Muscle of arm (tissue), 12 donors: Measurements from ENCODE around the gene RRP36. TPM values are rescaled to one million over a fixed set of nuclear protein-coding genes. Genes with fewer than 3 reads are reported as not detected.
A peak's percentile ranks its signal among the peaks of the same experiment; 100 is the strongest.
"Not testable (repeated sequence)": the region's sequence is repeated elsewhere in the genome, so short reads cannot be mapped to it uniquely, and the experiment has no call there.

Experiments used
- DNase-seq: peaks from one replicate; pipeline ENCODE4 v3.0.0-alpha.2; 2013
- polyA plus RNA-seq, 12 donors: library from polyadenylated mRNA; unstranded; fragments of 120-200 nt; gene quantifications; one replicate each; pipeline ENCODE4 v1.2.1, GENCODE V29; 2013; ENCODE audit not compliant: insufficient read length in 12 of 12

RRP36 gene
- polyA plus RNA-seq, 12 donors, result 27.3 to 53.6 (median 47.8) TPM; not detected in 1

DNA sequence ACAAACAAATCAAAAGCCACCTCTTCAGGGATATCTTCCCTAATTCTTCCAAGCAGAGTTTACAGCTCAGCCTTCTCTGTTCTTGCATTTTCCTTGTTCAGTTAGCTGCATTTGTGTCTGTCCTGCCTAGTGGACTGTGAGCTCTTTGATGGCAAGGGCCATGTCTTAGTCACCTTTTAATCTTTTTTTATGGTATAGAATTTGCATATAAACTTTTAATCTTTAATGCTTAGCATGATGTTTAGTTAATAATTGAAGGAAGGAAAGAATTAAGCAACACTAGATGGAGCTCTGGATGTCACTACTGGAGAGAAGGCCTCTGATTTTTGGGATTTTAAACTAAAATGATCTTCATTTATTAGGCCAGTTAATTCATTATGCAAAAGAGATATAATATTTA lies 24.9 kb upstream of the RRP36 start:
- no peak for DNase-seq

DNA sequence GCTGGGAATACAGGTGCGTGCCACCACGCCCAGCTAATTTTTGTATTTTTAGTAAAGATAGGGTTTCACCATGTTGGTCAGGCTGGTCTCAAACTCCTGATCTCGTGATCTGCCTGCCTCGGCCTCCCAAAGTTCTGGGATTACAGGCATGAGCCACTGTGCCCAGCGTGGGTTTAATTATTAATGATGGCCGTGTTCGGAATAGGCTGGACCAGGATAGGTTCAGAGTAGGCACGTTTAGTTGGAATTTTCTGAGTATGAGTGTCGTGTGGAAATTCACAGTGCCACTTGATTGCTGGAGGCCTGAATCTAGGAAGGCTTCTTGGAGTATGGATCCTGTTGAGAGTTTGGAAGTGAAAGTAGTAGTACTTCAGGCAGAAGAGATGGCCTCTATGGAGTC lies 23.2 kb upstream of the RRP36 start:
- DNase-seq, result not testable (repeated sequence)

DNA sequence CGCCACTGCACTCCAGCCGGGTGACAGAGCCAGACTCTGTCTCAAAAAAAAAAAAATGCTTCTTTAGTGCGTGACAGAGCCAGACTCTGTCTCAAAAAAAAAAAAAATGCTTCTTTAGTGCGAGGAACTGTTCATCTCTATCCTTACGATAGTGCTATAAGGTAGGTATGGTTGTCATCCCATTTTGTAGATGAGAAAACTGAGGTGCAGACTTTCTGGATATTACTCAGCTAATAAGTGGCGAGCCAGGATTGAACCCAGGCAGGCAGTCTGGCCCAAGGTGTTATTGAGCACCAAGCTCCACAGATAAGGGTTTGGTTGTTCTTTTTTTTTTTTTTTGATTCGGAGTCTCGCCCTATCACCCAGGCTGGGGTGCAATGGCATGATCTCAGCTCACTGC lies 19.6 kb upstream of the RRP36 start:
- DNase-seq, result no peak

DNA sequence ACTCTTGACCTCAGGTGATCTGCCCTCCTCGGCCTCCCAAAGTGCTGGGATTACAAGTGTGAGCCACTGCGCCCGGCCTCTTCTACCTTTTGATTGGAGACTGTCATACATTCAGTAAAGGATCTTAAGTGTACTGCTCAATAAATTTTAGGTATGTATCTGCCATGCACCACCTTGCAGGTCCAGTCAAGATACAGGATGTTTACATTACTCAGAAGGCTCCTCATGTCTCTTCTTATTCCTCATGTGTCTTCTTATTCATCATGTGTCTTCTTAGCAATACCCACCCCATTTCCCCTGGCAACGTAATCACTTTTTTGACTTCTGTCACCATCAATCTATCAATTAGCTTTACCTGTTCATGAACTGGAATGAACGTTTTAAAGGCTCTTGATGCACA lies 15.6 kb upstream of the RRP36 start:
- DNase-seq, result no peak

DNA sequence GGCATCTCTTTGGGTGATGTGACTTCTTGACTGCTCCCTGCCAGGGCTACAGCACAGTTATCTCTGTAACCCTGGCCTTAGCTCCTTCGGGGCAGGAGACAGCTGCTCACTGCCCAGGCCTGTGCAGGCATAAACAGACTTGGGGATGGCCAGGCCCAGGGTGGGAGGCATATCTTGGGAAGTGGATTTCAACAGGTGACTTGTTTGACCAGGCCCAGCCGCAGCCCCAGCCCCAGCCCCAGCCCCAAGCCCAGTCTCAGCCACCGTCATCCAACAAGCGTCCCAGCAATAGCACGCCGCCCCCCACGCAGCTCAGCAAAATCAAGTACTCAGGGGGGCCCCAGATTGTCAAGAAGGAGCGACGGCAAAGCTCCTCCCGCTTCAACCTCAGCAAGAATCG lies 15.2 kb upstream of the RRP36 start:
- no peak for DNase-seq

DNA sequence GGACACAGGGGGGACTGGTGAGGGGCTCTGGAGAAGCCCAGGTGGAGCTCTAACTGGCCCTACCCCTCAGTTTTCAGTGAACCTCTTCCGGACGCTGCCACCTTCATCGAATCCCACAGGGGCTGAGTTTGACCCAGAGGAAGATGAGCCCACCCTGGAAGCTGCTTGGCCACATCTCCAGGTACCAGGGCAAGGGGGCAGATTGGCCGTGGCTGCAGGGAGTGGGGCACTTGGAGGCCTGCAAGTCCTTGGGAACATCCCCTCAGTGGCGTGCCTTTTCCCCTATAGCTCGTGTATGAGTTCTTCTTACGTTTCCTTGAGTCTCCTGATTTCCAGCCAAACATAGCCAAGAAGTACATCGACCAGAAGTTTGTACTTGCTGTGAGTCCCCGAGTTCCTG lies 14.3 kb upstream of the RRP36 start:
- no peak for DNase-seq

DNA sequence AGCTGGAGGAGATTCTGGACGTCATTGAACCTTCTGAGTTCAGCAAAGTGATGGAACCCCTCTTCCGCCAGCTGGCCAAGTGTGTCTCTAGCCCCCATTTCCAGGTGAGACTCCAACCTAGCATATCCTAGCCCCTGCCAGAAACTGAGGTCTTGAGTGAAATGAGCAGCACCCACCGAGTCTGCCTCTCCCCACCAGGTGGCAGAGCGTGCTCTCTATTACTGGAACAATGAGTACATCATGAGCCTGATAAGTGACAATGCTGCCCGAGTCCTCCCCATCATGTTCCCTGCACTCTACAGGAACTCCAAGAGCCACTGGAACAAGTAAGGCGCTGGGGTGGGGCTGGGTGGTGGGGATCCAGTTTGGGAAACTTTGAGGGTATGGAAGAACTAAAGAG lies 12.3 kb upstream of the RRP36 start:
- DNase-seq, result peak; percentile 35

DNA sequence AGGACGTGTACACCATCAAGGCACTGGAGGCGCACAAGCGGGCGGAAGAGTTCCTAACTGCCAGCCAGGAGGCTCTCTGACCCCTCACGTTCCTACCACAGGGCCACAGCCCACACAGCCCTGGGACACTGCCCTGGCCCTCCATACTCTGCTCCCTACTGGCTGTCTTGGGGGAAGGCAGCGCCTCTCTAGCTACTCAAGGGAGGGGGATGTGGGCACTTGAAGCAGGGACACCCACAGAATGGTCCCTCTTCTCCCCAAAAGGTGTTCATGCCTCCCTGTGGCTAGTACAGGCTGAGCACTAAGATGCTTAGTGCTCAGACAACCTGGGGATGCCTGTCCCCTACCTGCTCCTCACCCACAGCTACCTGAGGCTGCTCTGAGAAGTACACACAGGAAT lies 10.2 kb upstream of the RRP36 start:
- no peak for DNase-seq

DNA sequence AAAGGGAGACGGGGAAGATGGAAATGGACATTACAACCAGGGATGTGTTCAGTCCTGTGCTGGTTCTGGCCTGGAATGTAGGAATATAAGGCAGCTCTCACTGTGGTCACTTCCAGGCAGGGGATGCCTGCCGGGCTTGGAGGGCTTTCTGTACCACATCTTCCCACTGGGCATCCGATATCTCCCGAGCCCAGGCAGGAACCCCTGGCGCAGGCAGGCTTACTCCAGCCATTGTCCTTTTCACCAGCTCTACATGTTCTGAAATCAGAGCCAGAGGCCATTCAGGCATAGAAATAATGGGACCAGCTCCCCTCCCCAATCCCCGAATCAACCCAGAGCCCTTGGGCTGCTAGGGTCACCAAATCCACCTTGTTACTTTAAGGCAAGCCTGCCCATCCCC lies 9.1 kb upstream of the RRP36 start:
- DNase-seq, result no peak

DNA sequence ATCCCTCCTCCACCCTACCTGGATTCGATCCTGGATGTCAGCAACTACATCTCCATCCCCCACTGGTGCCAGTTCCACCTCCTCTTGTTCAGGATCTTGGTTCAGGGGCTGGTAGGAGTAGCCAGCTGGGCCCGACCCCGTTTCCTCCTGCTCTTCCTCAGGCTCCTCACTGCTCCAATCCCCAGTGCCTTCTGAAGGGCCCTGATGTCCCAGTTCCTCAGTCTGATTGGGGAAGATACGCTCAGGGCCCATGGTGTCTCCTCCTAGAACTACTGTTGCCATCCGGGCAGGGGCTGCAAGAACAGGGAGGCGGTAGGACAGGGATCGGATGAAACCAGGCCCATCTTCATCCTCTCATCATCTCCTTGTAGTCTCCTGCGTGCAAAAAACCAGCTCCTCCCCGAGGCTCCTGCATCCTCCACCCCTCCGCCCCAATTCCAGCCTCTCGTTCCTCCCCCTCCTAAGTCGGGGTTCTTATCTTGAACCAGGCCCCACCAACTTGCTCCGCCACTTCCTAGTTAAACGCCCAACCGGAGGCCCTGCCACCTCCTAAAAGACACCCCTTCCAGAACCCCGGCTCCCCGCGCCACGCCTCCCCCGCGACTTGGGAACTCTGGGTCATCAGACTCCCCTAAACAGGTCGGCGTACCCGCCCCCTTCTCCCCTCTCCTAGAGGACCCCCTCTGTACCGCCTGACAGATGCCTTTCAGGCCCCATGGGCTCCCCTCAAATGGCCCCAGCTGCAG lies 8.2 kb upstream of the RRP36 start:
- no peak for DNase-seq

DNA sequence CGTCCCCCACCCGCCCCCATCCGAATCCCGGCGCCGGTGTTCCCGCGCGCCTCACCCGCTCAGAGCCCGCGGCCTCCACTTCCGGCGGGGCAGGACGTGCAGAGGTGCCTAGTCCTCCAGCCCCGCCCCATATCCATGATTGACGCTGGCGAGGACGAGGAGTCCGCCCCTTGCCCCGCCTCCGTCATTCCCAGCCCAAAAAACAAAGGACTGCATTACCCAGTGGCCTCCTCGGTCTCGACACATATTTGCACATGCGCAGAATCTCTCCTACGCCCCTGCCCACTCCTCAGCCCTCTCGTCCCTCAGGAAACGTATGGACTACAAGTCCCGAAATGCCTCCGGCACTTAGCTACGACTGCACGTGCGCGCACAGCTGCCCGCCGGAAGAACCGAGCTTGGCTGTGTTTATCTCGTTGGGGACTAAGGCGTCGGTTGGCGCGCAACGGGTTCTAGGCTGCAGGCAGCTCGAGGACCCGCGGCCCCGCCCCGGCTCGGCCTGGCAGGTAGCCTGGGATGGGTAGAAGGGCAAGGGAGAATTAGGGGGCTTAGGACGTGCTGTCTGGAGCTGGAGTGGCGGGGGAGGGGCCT lies 7.5 kb upstream of the RRP36 start, which contains the start of the genes KLHDC3 and MEA1:
TSS of gene KLHDC3 (plus strand) at position 407 of the 591 bp plus-strand sequence. CDS start 2,944 bp downstream, outside the sequence.
TSS of gene MEA1 (minus strand) at position 104 of the 591 bp plus-strand sequence. CDS start 133 bp downstream, outside the sequence.
- peak; percentile 99 for DNase-seq

DNA sequence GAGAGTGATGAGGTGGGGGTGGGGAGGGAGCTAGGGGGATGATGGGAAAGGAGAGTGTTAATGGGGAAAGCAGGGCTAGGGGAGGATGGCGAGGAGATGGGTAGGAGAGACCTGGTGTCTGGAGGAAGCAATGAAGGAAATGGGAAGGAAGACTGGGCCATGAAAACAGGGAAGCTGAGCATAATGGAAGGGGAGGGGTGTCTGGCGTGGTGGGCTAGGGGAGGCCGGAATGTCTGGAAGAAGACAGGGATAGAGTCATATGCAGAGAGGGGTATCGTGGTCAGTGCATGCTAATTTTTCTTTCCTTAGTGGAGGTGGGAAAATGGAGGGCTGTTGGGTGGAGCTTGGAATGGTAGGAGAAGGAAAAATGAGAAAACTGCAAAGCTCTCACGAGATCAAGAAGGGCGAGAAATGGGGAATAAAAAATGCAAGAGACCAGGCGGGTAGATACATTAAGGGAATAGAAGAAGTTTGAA lies 7.0 kb upstream of the RRP36 start:
- peak; percentile 43 for DNase-seq

DNA sequence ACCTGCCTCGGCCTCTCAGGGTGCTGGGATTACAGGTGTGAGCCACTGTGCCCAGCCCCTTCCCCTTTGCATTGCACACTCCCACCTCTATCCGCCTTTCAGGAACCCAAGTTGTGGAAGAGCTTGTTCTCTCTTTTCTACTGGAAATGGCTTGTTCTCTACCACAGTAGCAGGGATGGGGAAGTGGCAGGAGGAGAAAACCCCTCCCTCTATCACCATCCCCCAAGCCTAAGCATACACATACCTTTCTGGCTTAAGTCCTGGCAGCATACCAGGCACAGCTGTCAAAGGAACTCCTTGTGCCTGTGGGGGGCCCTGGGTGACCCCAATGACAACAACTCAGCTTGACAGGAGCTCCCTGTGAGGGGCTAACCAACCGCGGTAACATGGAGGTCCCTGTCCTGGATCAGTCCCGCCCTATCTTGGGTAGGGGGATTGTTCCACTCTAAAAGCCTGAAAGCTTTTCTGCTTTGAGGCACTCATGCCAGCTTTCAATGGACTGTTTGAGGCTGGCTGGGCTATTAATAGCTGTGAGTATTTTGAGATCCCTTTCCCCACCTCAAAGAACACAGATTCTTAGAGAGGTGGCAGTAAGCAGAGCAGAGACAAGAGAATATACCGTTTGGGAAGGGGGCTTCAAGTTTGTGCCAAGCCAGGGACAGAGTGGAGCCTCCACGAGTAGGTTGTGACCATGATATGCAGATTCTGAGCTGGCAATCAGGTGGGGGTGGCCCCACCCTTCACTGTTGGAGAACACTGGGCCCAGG lies 5.1 kb upstream of the RRP36 start:
- DNase-seq, result no peak

DNA sequence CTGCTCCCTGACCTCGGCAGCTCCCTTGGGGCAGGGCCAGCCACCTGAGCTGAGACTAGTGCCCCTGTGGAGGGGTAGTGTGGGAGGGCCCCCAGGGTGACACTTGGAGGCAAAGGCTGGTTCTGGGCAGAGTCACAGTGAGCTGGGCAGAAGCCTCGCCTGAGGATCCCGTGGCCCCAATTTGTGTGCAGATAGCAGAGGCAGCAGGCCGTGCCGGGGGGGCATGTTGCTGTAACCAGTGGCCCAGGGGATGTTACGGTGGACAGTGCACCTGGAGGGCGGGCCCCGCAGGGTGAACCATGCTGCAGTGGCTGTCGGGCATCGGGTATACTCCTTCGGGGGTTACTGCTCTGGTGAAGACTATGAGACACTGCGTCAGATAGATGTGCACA lies 4.5 kb upstream of the RRP36 start:
- DNase-seq, result no peak

DNA sequence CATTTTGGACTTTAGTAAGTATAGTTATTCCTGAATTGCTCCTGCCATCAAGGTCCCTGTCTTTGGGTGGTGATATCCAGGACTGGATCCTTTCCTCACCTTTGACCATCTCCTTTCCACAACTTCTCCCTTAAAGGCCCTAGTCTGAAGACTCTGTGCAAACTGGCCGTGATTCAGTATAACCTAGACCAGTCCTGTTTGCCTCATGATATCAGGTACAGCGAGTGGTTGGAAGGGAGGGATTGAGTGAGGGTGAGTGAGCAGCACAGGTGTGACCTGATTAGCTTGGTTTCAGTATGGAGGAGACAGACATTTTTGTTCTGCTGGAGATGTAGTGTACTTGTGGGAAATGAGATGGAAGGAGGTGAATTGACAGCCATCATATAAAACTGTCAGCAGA lies 2.3 kb upstream of the RRP36 start:
- no peak for DNase-seq

DNA sequence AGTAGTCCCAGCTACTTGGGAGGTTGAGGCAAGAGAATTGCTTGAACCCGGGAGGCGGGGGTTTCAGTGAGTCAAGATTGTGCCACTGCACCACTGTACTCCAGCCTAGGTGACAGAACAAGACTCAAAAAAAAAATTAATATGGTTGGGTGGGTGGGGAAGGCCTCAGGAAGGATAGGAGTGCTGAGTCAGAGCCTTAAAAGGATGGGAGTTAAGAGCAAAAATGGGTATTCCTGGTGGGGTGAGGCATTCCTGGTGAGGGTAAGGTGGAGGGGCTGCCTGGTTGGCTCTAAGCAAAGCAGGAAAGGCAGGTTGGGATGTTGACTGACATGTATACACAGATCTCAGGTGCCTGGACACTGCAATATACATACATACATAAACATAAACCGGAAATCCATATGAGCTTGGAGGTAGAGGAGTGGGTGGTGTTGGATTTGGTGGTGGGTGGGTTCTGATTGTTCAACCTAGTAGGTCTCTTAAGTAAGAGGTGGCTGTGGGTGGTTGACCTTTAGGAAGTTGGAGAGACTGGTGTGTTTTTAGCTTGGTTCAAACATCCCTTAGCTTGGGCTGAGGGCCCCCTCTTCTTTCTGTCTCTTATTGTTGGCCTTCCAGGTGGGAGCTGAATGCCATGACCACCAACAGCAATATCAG lies 1.2 kb upstream of the RRP36 start:
- no peak for DNase-seq

DNA sequence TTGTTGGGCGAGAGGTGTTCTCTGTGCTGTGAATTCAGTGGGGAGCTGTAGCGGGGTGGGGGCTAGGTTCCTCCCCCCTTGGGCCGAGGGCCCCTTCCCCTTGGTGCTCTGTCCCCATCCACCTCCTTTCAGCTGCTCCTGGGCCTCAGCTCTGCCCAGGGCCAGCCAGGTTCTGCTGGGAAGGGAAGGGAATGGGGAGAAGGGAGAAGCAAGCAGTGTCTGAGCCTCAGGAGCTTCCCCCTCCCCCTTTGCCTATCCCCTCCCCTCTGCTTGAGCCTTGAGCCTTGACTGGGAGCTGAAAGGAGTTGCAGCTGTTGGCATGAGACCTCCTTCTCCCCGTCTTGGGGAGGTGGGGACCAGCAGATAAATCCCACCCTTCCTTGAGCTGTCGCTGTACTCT lies 576 bp upstream of the RRP36 start:
- no peak for DNase-seq

DNA sequence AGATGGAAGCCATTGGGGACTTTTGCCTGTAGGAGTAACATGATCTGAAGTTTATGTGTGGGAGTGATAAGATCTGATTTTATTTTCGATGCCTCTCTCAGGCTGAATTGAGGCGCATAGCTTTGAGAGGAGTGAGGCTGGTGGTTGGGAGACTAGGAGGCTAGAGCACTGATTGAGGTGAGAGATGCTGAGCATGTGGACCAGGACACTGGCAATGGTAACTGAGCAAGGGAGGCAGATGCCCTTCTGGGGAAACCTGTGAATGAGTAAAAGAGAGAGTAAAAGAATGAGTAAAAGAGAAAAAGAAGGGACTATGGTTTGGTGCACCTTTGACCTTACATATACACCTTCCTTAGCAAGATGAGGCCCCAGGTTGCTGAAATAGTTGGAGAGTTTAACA lies 3.0 kb downstream of the RRP36 start:
- no peak for DNase-seq

DNA sequence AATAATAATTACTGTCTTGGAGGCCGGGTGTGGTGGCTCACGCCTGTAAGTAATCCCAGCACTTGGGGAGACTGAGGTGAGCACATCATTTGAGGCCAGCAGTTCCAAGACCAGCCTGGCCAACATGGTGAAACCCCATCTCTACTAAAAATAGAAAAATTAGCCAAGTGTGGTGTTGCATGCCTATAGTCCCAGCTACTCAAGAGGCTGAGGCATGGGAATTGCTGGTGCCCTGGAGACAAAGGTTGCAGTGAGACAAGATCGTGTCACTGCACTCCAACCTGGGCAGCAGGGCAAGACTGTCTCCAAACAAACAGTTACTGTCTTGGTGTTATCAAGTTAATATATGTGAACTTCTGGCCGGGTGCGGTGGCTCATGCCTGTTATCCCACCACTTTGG lies 4.9 kb downstream of the RRP36 start:
- no peak for DNase-seq

DNA sequence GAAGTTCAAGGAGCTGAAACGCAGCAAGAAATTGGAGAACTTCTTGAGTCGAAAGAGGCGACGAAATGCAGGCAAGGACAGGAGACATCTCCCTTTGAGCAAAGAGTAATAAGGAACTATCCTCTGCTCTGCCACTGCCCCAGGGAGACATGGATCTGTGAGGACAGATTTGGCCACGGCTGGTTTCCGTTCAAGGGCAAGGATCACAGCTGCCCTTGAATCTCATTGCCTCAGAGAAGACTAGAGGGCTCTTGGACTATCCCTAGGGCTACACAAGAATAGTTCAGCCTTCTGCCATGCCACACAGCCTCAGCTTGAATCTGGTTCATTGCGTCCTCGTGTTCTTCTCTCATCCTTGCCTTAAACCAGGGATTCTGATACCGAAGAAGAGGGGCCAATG lies 7.7 kb downstream of the RRP36 start:
- DNase-seq, result no peak

DNA sequence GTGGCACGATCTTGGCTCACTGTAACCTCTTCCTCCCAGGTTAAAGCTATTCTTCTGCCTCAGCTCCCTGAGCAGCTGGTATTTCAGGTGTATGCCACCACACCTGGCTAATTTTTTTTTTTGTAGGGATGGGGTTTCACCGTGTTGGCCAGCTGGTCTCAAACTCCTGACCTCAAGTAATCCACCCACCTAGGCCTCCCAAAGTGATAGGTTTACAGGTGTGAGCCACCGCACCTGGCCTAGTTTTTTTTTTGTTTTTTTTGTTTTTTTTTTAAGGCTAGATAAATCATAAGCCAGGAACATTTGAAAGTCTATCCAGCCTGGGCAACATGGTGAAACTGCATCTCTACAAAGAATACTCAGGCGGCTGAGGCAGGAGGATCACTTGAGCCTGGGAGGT lies 10.9 kb downstream of the RRP36 start:
- no peak for DNase-seq

DNA sequence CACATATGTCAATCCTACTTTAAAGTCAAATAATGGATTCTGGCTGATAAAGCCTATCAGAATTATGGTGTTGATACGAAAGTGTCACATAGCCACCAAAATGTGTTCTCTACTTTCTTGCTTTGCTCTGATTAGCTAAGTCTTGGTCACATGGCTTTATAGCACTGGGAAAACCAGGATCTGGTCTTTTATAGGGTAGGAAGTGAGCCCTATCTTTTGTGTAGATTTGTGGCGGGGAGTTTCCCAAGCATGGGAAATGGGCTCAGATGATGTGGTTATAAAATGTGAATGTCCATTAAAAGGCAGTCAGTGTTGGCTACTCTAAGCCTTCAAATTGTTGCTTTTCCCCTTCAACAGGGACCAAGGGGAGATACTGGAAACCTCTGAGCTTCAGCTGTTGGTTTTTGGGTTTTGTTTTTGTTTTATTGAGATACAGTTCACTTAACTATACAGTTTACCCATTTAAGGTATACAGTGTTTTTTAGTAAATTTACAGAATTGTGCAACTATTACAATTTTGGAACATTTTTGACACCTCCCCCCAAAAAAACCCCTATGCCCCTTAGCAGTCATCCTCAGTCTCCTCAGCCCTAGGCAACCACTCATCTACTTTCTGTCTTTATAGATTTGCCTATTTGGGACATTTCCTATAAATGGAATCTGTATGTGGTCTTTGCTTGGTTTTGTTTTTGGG lies 12.2 kb downstream of the RRP36 start:
- no peak for DNase-seq
